AG04449 (cell line): ENCODE measurements around the gene ADGRL4.

Experiments used
- CTCF ChIA-PET: fragments of 350-600 bp; formaldehyde crosslinking; extraction: SDS; loops from one replicate; lab custom pipeline; 2021; ENCODE audit warnings: antibody characterized with exemption; lab: Yijun Ruan, JAX
- POLR2A ChIA-PET: fragments of 400-600, 350-600 bp; formaldehyde crosslinking; extraction: SDS; loops from one replicate; lab custom pipeline; 2020; ENCODE audit warnings: antibody characterized with exemption, inconsistent platforms; lab: Yijun Ruan, JAX
- DNase-seq: peaks from one replicate; pipeline ENCODE4 v3.0.0-alpha.2; 2010; ENCODE audit warnings: low read depth, low spot score
- H3K4me3 ChIP-seq: 2 replicates; pipeline ENCODE4 v1.5.1; 2011; ENCODE audit warnings: low read depth, mild to moderate bottlenecking, control low read depth, low read length
- CTCF ChIP-seq: IDR thresholded peaks from one replicate; pipeline ENCODE4 v1.5.1; 2011; ENCODE audit warnings: mild to moderate bottlenecking, moderate library complexity, low read length, control low read depth, inconsistent platforms; ENCODE audit not compliant: insufficient read depth; ENCODE audit errors: missing control alignments

Gene ADGRL4

GRCh38 chr1:78856096-78856495 is 150.4 kb downstream of the ADGRL4 start:
- no peak for DNase-seq
- ChIA-PET CTCF (interaction anchor here (0.8 kb wide), 1 partner anchor 17 kb away, joined by 3 read pairs; no protein-coding TSS in a partner anchor), POLR2A (no interaction called here)
- no peak for TF ChIP-seq CTCF
- no peak overlapping the region for H3K4me3 ChIP-seq

GRCh38 chr1:78855258-78855657 is 151.3 kb downstream of the ADGRL4 start:
- DNase-seq: no peak
- POLR2A ChIA-PET: no interaction called here
- no peak overlapping the region for H3K4me3 ChIP-seq
- TF ChIP-seq CTCF: no peak
- CTCF ChIA-PET: interaction anchor here (1.5 to 1.6 kb wide), 2 partner anchors 11 to 14 kb away, joined by 4 to 5 read pairs; no protein-coding TSS in a partner anchor

- DNase-seq: no peak
- CTCF ChIA-PET: interaction anchor here (1.5 to 1.6 kb wide), 2 partner anchors 10 to 14 kb away, joined by 4 to 5 read pairs; no protein-coding TSS in a partner anchor
- no peak overlapping the region for H3K4me3 ChIP-seq
- POLR2A ChIA-PET: no interaction called here
- TF ChIP-seq CTCF: no peak
These were observed 152.0 kb downstream of the ADGRL4 start for GRCh38 chr1:78854556-78854955.

- ChIA-PET CTCF (interaction anchor here (1.0 to 1.9 kb wide), 3 partner anchors 288 to 356 kb away, joined by 3 to 4 read pairs (median 3); no protein-coding TSS in a partner anchor), POLR2A (no interaction called here)
- no peak for TF ChIP-seq CTCF
- no peak overlapping the region for H3K4me3 ChIP-seq
- no peak for DNase-seq
These were observed 163.0 kb downstream of the ADGRL4 start for GRCh38 chr1:78843546-78843945.

- POLR2A ChIA-PET: no interaction called here
- CTCF ChIA-PET: interaction anchor here (1.0 to 1.9 kb wide), 4 partner anchors 226 to 356 kb away, joined by 3 to 4 read pairs (median 3); no protein-coding TSS in a partner anchor
- H3K4me3 ChIP-seq: no peak overlapping the region
- DNase-seq: no peak
- no peak for TF ChIP-seq CTCF
These were observed 163.4 kb downstream of the ADGRL4 start for GRCh38 chr1:78843111-78843510.

GRCh38 chr1:78840453-78841271 is 165.9 kb downstream of the ADGRL4 start:
- CTCF ChIA-PET: interaction anchor here (0.8 to 5.8 kb wide), 13 partner anchors 13 to 513 kb away, joined by 3 to 91 read pairs (median 5); no protein-coding TSS in a partner anchor
- DNase-seq: peak; percentile 51
- no peak overlapping the region for H3K4me3 ChIP-seq
- POLR2A ChIA-PET: interaction anchor here (0.6 kb wide), 1 partner anchor 45 kb away, joined by 3 read pairs; no protein-coding TSS in a partner anchor
- TF ChIP-seq CTCF: no peak
